Stimulated activated CD4-positive, alpha-beta T cell treated with anti-CD3 and anti-CD28 coated beads, Interleukin-1b, Interleukin-23, amount 100 ng/mL, for 1 hour (primary cell): ENCODE results near the gene SYT1.

Source experiments
- DNase-seq, 2 donors: peaks; one replicate each; pipeline ENCODE4 v3.0.0-alpha.2; 2020; ENCODE audit warnings: low read depth in 2 of 2

Gene SYT1

GRCh38 chr12:78891646-78892353, 27.2 kb downstream of the SYT1 start:
- DNase-seq, result no peak

- no peak for DNase-seq
These were observed 33.8 kb downstream of the SYT1 start for GRCh38 chr12:78898416-78898815.

- no peak for DNase-seq
These were observed 50.3 kb downstream of the SYT1 start for GRCh38 chr12:78914859-78915331.

- no peak for DNase-seq
These were observed 52.4 kb downstream of the SYT1 start for GRCh38 chr12:78916845-78917480.

- DNase-seq, result no peak
These were observed 52.9 kb downstream of the SYT1 start for GRCh38 chr12:78917513-78917912.

DNA sequence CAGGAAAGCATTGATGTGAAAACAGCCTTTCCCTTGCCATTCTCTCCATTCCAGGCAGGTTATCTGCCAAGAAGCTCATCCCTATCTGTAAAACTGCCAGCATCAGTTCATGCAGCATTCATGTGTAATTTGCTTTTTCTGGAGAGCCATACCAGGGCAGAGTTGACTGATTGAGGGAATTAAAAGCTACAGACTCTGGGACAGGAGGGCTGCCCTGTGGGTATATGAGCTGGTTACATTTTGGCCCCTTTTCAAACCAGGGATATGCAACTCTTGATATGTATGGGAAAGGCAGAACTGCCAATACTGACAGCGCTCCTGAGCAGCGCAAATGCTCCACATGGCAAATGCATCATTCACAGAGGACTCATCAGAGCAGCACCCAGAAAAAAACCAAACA, 53.7 kb downstream of the SYT1 start:
- DNase-seq, result no peak

- DNase-seq, result no peak
These were observed 63.9 kb downstream of the SYT1 start for GRCh38 chr12:78928200-78929074.

GRCh38 chr12:78929075-78929418, 64.5 kb downstream of the SYT1 start:
- no peak for DNase-seq

DNA sequence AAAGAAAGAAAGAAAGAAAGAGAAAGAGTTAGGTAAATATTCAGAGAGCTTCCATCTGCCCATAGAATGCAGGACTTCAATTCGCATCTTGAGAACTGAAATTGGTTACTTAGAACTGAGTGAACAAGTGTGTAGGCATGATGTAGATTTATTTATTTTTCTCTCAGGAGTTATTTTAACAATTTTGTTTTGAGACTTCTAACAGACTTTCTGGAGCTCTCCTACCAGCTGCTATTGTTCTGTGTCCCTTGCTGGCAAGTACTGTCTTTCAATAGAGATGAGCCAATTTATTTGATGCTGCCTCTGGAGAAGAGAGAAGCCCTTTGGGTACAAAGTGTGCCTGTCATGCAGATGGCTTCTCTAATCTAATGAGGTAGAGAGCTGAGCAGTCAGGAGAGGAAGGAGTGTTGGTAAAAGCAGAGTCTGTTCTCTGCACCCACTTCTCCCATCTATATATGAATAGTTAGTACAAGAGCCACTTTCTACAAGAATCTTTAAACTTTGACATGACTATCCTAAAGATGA, 67.0 kb downstream of the SYT1 start:
- DNase-seq, result no peak

DNA sequence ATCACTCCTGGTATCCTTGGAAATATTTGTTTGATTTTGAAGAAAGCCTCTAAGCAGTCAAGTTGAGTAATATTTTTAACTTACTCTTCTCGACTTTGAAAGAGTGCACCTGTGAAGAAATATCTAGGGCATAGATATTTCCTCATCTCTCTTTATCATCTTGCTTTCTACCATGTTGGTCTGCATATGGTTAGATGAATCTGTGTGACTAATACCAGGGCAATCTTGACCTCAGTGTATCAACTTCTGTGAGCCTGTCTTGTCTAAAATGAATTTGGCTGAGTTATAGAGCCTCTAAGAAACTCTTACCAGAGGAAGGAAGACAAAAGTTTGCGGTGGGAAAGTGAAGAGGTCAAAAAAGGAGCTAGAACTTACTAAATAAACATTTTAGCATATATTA, 68.4 kb downstream of the SYT1 start:
- DNase-seq, result no peak

DNA sequence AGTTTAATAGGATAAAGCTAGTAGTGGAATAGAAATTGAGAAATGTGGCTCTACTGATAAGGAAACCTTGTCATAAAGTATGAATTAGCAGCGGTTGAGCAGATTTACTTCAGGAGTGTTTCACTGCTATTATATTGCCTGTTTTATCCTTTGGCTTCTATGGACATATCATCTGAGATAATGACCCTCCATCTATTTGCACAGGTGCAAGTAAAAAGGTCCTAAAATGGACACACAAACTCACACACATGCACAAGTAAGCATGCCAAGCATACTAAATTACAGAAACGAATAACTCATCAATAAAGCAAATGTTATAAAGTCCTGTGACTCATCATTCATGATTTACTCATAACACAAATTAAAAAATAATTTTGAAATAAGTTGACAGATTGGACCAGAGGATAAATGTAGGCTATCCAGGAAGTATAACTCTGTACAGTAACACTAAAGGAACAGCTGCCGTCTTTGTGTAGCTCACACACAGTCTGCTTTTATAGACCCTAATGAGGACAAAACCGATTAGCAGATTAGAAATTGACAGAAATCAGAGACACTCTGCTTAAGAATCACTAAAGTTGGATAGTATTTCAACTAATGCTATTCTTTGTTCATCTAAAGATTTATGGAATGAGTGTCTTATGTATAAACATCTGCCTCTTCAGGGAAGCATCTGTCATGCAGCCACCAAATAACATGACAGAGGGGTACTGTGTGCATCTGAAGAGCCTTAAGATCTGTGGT, 73.9 kb downstream of the SYT1 start:
- no peak for DNase-seq

GRCh38 chr12:78949532-78949931, 85.0 kb downstream of the SYT1 start:
- DNase-seq, result no peak

- no peak for DNase-seq
These were observed 87.4 kb downstream of the SYT1 start for GRCh38 chr12:78951803-78952551.

DNA sequence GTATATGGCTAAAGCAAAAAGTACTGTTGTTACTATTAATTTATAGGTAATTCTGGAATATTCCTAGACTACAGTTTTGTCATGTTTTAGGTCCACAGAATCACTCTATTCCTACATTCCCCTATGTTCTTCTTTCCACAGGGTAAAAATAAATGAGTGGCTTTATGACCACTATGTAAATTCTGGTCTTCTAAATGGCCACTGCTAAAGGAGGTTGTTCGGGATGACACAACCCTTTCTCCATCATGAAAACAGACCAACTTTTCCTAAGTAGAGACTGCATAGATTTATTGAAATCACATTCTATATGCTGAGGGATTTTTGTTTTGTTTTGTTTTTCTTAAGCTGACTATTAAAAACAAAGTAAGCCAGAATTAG, 88.0 kb downstream of the SYT1 start:
- no peak for DNase-seq

DNA sequence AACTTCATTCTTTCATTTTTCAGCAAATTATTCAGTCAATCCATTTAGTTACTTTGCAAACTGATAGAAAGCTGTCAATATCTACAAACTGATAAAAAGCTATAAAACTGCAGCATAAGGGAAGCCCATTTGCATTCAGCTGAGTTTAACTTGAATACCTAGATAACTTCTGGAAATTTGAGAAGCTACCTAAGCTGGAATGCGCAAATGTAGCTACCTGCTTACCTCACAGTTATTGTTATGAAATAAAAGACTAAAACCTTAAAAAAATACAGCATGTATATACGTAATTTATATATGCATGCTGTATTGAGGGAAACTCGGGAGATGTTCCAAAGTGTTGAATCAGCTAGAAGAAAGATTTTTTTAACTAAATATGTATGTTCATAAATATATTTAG, 94.4 kb downstream of the SYT1 start:
- no peak for DNase-seq

DNA sequence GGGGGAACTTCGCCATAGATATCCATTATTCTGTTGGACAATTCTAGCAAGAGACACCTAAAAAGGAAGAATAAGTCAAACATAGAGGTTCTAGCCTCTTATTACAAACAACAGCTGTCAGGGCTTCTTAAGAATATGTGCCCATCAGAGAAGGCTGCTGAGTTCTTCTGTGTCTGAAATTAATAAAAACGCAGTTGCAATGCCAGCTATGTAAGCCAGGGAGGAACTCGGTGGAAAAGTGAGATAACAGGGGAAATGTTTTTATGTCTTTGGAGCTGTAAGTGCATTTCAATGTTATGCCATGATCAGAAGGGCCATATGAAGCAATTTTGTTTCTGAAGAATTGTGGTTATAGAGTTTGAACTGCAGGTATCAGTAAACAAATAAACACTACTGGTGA, 95.0 kb downstream of the SYT1 start:
- DNase-seq, result no peak

DNA sequence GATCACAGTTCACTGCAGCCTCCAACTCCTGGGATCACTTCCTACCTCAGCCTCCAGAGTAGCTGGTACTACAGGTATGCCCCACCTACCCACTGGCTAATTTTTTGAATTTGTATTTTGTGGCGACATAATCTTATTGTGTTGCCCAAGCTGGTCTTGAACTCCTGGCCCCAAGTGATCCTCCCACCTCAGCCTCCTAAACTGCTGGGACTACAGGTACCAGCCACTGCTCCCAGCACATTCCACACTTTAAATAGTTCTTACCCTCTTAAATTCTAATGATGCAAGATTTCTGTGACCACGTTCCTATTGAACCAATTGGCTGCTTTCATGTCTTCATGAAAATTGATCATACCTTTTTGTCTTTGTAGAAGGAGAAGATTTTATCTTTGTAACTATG, 96.6 kb downstream of the SYT1 start:
- no peak for DNase-seq

GRCh38 chr12:78963439-78964227, 99.1 kb downstream of the SYT1 start:
- no peak for DNase-seq

DNA sequence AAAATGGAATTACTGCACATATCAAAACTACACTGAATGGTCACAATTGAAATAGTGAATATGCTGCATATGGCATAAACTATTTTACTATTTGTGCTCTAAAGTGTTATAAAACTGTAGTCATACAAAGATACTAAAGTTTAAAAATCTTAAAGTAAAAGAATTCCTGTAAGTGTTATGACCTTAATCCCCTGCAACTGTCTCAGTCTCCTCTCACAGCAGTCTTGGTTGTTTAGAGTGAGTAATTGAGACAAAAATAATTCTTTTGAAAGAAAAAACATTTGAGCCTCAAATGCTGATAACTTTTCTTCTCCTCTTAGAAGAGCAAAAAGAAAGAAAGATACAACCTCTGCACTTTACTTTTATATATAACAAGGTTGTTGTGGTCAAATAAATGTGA, 99.9 kb downstream of the SYT1 start:
- no peak for DNase-seq

GRCh38 chr12:78966062-78966461, 101.5 kb downstream of the SYT1 start:
- no peak for DNase-seq
